HL-60 (cell line): ENCODE measurements around the gene PPP1R9B.

Experiments
- DNase-seq, 2 experiments: peaks; one replicate each; pipeline ENCODE4 v3.0.0-alpha.2; 2010 to 2020; ENCODE audit warnings: low read depth in 1 of 2, low spot score in 1 of 2
- H3K27ac ChIP-seq: fragments of 250-450 bp; sonication (Bioruptor Pico); replicated peaks from 2 replicates; pipeline ENCODE4 v1.5.1; 2020; ENCODE audit warnings: mild to moderate bottlenecking, moderate library complexity
- H3K27me3 ChIP-seq: fragments of 250-450 bp; sonication (Bioruptor Pico); 2 replicates; pipeline ENCODE4 v1.5.1; 2021; ENCODE audit warnings: mild to moderate bottlenecking, moderate library complexity; ENCODE audit not compliant: insufficient read depth, poor library complexity, severe bottlenecking
- H3K4me3 ChIP-seq: replicated peaks from 2 replicates; pipeline ENCODE4 v1.5.1; 2011; ENCODE audit warnings: mild to moderate bottlenecking, control low read depth, low read length; ENCODE audit not compliant: insufficient read depth
- GABPA ChIP-seq: IDR thresholded peaks from 2 replicates; pipeline ENCODE4 v1.6.1; 2012; ENCODE audit warnings: low read depth
- POLR2AphosphoS5 ChIP-seq: IDR thresholded peaks from 2 replicates; pipeline ENCODE4 v1.6.1; 2012; ENCODE audit warnings: low read depth
- SPI1 ChIP-seq: IDR thresholded peaks from 2 replicates; pipeline ENCODE4 v1.6.1; 2012; ENCODE audit warnings: low read depth, mild to moderate bottlenecking, borderline replicate concordance
- TF ChIP-seq, protein P1 (sequence below): IDR thresholded peaks from one replicate; pipeline ENCODE4 v1.5.1; 2011; ENCODE audit warnings: low read length, control low read depth, inconsistent platforms; ENCODE audit not compliant: insufficient read depth
- TF ChIP-seq, protein P2 (sequence below): IDR thresholded peaks from 2 replicates; pipeline ENCODE4 v1.6.1; 2012; ENCODE audit warnings: low read depth; ENCODE audit not compliant: insufficient replicate concordance

PPP1R9B gene

DNA sequence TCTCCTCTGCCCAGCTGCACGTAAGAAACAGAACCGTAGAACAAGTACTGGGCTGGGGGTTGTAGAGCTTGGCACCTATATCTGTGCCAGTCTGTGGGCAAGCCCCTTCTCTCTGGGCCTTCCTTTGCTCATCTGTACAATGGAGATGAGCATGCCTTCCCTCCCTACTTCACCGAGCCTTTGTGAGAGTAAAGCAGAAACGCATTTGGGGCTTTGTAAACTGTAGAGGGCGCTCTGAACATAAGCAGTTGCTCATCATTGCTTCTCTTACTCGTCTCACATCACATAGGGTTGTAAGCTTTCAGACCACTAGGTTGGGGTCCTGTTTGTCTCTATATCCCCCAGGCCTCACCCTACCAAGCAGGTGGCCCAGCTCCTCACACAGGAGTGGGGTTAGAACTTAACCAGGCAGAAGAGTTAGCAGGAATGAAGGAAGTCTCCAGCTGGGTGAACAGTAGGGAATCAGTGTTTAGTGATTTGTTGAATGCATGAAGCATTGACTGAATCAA is 35.6 kb downstream of the PPP1R9B start:
- TF ChIP-seq, protein P1, sequence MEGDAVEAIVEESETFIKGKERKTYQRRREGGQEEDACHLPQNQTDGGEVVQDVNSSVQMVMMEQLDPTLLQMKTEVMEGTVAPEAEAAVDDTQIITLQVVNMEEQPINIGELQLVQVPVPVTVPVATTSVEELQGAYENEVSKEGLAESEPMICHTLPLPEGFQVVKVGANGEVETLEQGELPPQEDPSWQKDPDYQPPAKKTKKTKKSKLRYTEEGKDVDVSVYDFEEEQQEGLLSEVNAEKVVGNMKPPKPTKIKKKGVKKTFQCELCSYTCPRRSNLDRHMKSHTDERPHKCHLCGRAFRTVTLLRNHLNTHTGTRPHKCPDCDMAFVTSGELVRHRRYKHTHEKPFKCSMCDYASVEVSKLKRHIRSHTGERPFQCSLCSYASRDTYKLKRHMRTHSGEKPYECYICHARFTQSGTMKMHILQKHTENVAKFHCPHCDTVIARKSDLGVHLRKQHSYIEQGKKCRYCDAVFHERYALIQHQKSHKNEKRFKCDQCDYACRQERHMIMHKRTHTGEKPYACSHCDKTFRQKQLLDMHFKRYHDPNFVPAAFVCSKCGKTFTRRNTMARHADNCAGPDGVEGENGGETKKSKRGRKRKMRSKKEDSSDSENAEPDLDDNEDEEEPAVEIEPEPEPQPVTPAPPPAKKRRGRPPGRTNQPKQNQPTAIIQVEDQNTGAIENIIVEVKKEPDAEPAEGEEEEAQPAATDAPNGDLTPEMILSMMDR: peak; percentile 95
- no peak for TF ChIP-seq POLR2AphosphoS5
- peaks cover 32% of the 10 kb centered on the region for H3K27me3 ChIP-seq
- H3K27ac ChIP-seq: no peak overlapping the region
- no peak overlapping the region for H3K4me3 ChIP-seq
- DNase-seq: peak in 1 of 2 experiments; percentile 65

DNA sequence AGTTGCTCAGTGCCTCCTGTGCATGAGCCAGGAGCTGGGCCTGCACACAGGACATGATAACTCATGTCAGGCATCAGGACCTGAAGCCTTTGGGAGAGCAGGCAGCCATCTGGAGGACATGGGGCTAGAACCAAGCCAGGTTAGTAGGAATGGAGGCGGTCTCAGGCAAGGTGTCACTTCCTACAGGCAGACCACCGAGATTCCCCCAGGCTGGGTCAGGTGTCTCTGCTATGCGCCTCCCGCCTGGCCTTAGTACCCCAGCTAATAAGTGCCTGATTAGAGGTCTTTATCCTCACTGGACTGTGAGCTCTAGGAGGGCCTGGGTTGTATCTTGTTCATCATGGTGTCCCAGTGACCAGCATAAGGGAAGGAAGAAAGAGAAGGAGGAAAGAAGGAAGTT is 36.1 kb downstream of the PPP1R9B start:
- Histone ChIP-seq H3K4me3 (no peak overlapping the region), H3K27ac (no peak overlapping the region), H3K27me3 (peaks cover 31% of the 10 kb centered on the region)
- TF ChIP-seq GABPA (no peak), POLR2AphosphoS5 (no peak), SPI1 (no peak)
- TF ChIP-seq, protein P2, sequence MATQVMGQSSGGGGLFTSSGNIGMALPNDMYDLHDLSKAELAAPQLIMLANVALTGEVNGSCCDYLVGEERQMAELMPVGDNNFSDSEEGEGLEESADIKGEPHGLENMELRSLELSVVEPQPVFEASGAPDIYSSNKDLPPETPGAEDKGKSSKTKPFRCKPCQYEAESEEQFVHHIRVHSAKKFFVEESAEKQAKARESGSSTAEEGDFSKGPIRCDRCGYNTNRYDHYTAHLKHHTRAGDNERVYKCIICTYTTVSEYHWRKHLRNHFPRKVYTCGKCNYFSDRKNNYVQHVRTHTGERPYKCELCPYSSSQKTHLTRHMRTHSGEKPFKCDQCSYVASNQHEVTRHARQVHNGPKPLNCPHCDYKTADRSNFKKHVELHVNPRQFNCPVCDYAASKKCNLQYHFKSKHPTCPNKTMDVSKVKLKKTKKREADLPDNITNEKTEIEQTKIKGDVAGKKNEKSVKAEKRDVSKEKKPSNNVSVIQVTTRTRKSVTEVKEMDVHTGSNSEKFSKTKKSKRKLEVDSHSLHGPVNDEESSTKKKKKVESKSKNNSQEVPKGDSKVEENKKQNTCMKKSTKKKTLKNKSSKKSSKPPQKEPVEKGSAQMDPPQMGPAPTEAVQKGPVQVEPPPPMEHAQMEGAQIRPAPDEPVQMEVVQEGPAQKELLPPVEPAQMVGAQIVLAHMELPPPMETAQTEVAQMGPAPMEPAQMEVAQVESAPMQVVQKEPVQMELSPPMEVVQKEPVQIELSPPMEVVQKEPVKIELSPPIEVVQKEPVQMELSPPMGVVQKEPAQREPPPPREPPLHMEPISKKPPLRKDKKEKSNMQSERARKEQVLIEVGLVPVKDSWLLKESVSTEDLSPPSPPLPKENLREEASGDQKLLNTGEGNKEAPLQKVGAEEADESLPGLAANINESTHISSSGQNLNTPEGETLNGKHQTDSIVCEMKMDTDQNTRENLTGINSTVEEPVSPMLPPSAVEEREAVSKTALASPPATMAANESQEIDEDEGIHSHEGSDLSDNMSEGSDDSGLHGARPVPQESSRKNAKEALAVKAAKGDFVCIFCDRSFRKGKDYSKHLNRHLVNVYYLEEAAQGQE: no peak
- TF ChIP-seq, protein P1: no peak
- no peak for DNase-seq

DNA sequence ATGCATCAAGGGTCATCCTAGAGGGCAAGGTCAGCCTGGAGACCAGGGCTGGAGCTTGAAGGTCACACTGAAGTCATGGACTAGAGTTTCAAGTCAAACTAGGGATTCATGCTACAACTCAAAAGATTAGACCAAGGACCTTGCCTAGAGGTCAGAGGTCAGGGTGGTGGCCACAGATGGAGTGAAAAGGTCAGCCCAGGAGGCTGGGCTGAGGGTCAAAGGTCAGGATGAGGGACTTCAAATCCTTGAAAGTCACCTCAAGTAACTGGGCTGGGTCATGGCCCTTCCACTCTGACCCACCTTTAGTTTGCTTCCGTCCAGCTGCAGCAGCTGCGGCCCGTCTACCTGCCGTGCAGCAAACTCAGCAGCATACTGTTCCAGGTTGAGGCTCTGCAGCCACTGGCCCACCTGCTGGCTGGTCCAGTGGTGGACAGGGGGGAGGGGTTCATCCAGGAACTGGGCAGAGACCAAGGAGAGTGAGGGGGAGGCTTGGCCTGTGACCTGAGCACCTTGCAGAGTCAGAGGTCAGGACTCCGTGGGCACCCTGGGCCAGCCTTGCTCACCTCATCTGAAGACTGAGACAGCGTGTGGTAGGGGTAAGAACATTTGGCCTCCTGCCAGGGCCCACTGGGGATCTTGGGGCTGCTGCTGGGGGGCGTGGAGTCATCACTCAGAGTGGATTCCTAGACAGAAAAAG is 36.7 kb downstream of the PPP1R9B start:
- no peak for DNase-seq
- H3K27me3 ChIP-seq: peaks cover 28% of the 10 kb centered on the region
- TF ChIP-seq, protein P2: no peak
- TF ChIP-seq, protein P1: no peak
- no peak for TF ChIP-seq POLR2AphosphoS5
- TF ChIP-seq GABPA: no peak
- no peak for TF ChIP-seq SPI1
- H3K4me3 ChIP-seq: no peak overlapping the region
- no peak overlapping the region for H3K27ac ChIP-seq

DNA sequence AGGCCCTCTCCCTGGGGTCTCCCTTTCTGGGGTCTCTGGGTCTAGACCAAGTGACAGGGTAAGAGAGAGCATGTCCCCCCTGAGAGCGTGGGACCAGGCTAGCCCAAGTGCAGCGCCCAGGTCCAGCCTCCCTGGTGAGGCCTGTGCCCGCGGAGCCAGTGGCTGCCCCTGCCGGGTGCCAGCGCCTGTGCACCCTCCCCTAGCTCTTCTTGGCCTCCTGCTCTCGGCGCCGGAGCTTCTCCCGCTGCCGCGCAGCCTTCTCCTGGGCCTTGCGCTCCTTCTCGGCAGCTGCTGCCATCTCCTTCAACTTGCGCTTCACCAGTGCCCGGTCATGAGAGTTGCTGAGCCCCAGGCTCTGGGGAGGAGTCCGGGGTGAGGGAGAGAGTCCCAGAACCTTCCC is 37.8 kb downstream of the PPP1R9B start:
- Histone ChIP-seq H3K4me3 (no peak overlapping the region), H3K27ac (no peak overlapping the region), H3K27me3 (peaks cover 19% of the 10 kb centered on the region)
- no peak for DNase-seq
- TF ChIP-seq, protein P2: no peak
- TF ChIP-seq POLR2AphosphoS5 (no peak), SPI1 (no peak), GABPA (no peak)
- TF ChIP-seq, protein P1: no peak
